Measurements from ENCODE around the gene KIF21A. TPM values are rescaled to one million over a fixed set of nuclear protein-coding genes. Genes with fewer than 3 reads are reported as not detected.

KIF21A gene
- total and polyA plus RNA-seq, 8 donors = 6.3 to 17.3 (median 14.3) TPM

DNA sequence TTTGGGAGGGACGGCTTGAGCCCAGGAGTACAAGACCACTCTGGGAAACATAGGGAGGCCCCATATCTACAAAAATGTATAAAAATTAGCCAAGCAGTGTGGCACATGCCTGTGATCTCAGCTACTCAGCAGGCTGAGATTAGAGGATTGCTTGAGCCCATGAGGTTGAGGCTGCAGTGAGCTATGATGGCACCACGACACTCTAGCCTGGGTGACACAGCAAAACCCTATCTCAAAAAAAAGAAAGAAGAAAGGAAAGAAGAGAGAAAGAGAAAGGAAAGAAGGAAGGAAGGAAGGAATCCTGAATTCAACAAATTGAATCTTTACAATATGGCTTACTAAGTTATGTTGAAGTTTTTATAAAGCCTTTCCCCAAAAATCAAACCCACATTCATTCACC is 2.1 kb downstream of the KIF21A start:
- TF ChIP-seq, protein P1, sequence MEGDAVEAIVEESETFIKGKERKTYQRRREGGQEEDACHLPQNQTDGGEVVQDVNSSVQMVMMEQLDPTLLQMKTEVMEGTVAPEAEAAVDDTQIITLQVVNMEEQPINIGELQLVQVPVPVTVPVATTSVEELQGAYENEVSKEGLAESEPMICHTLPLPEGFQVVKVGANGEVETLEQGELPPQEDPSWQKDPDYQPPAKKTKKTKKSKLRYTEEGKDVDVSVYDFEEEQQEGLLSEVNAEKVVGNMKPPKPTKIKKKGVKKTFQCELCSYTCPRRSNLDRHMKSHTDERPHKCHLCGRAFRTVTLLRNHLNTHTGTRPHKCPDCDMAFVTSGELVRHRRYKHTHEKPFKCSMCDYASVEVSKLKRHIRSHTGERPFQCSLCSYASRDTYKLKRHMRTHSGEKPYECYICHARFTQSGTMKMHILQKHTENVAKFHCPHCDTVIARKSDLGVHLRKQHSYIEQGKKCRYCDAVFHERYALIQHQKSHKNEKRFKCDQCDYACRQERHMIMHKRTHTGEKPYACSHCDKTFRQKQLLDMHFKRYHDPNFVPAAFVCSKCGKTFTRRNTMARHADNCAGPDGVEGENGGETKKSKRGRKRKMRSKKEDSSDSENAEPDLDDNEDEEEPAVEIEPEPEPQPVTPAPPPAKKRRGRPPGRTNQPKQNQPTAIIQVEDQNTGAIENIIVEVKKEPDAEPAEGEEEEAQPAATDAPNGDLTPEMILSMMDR (IDR thresholded peaks at IDR 0.05) = no peak

DNA sequence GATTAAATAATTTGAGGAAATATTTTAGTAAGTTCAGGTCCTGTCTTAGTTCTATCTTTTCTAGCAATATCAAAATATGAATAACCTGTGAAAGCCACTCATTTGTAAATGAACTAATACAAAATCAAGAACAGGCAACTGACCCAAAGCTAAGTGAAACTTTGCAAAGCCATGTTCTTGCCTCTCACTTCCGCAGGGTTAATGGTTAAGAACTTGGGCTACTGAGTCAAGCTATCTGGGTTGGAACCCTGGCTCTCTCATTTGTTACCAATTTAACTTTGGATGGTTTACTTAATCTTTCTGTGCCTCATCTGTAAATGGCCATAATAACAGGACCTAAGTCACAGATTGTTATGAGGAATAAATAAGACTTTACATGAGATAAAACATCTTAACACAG is 2.8 kb downstream of the KIF21A start:
- FAIRE-seq (no peak), DNase-seq (no peak), ATAC-seq (no peak)
- H3K27ac ChIP-seq = no peak overlapping the region
- 92 to 100% methylated on average over 1 of the region's 1 CpG for WGBS, 2 donors
- intact Hi-C loops (cut with DNase I) = loop anchor here in 1 of 3 donors (10.0 kb wide), 1 partner anchor 565 kb away; no protein-coding TSS in a partner anchor
- TF ChIP-seq, protein P1 (IDR thresholded peaks at IDR 0.05) = no peak
- no peak overlapping the region for H3K4me3 ChIP-seq
- H3K4me1 ChIP-seq = peaks cover 0 to 23% (median 10%) of the 10 kb centered on the region in 3 donors
- H3K27me3 ChIP-seq = no peaks in the 10 kb centered on the region
- no peaks in the 10 kb centered on the region for H3K9me3 ChIP-seq
- no peaks in the 10 kb centered on the region for H3K36me3 ChIP-seq

More for the DNA sequence above, 2.1 kb downstream of the KIF21A start:
- Histone ChIP-seq H3K27me3 (no peaks in the 10 kb centered on the region), H3K4me3 (no peak overlapping the region), H3K4me1 (peaks cover 0 to 23% (median 10%) of the 10 kb centered on the region in 3 donors), H3K27ac (no peak overlapping the region), H3K36me3 (no peaks in the 10 kb centered on the region), H3K9me3 (no peaks in the 10 kb centered on the region)
- FAIRE-seq (no peak), ATAC-seq (no peak), DNase-seq (no peak)
- 61 to 83% methylated on average over 2 of the region's 2 CpGs for WGBS, 2 donors
- intact Hi-C loops (cut with DNase I) = loop anchor here in 1 of 3 donors (10.0 kb wide), 1 partner anchor 564 kb away; no protein-coding TSS in a partner anchor

DNA sequence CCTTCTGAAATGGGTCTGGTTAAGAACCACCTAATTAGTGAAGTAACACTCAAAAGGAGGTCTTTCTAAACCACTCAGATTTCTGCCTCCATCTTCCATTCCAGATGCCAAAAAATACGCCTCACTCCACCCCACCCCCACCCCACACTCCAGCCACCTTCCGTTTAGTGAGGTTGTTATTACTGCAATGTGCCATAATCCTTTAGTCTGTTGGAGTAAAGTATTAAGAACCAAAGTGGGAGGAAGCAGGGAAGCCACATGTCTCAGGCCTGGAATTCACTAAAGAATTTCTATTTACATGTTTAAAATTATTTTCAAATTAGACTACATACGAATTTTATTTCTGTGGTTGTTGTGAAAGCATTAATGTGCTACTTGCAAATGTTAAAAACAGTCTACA is 7.4 kb downstream of the KIF21A start:
- ATAC-seq = no peak
- Histone ChIP-seq H3K36me3 (no peaks in the 10 kb centered on the region), H3K9me3 (no peaks in the 10 kb centered on the region), H3K27me3 (no peaks in the 10 kb centered on the region), H3K4me1 (peaks cover 0 to 8% (median 0%) of the 10 kb centered on the region in 3 donors), H3K4me3 (no peak overlapping the region), H3K27ac (no peak overlapping the region)
- TF ChIP-seq, protein P1 (IDR thresholded peaks at IDR 0.05) = no peak
- FAIRE-seq = no peak
- WGBS, 2 donors = 73 to 85% methylated on average over 3 of the region's 3 CpGs
- DNase-seq = no peak
- intact Hi-C loops (cut with DNase I) = no loop called here

DNA sequence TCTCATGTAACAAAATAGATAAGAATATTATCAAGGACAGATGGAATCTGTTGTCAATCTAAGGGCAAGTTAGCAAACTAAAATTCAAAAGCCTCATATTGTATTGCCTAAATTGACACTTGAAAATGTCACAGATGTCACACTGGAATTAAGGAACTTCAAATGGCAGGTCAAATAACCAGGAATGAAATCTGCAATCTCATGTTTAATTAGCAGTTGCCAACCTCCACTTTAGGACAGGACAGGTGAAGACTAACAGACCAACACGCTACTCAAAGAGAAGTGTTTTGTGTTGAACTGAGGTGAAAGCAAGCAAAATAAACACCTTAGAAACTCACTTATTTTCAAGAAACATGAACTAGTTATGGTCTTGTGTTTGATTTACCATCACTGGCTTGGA is 11.1 kb downstream of the KIF21A start:
- Histone ChIP-seq H3K4me1 (no peaks in the 10 kb centered on the region), H3K27me3 (no peaks in the 10 kb centered on the region), H3K27ac (no peak overlapping the region), H3K36me3 (no peaks in the 10 kb centered on the region), H3K4me3 (no peak overlapping the region), H3K9me3 (no peaks in the 10 kb centered on the region)
- no peak for DNase-seq
- no peak for FAIRE-seq
- ATAC-seq = no peak
- intact Hi-C loops (cut with DNase I) = no loop called here
- 41 to 43% methylated on average over 1 of the region's 1 CpG for WGBS, 2 donors
- TF ChIP-seq, protein P1 (IDR thresholded peaks at IDR 0.05) = no peak

DNA sequence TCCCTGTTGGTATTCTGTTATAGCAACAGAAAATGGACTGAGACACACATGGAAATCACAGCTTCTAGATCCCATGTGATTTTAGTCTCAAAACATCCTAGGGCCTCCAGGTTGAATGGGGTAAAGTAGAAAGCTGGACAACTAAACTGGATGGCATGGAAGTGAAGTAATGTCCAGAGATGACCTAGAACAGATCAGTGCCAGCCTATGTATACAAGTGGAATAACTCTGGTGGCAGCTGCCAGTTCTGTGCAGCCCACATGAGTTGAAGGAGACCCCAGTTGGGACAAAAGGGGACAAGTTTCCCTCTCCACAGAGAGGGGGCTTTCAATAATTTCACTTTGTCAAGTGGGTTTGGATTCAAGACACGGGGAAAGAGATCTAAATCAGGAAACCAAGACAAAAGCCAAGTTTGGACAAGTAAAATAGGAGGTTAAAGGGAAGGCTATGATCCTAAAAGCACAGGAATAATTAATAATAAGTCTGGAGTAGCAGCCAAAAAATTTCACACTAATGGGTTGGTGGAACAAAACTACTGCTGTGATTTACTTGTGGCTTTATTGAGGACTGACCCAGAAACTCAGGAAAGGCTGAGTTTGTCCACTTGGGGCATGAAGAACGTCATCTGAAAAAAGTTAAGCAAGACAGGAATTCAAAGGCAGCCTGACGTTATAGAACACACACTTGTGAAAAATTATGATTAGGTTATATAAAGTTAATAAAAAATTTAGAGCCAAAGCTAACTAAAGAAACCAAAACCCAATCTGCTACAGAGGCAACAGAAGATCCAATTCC is 11.7 kb downstream of the KIF21A start:
- FAIRE-seq = no peak
- 54 to 59% methylated on average over 3 of the region's 3 CpGs for WGBS, 2 donors

More for the DNA sequence above, 11.7 kb downstream of the KIF21A start:
- H3K27me3 ChIP-seq = no peaks in the 10 kb centered on the region
- DNase-seq (no peak), ATAC-seq (no peak)
- no peaks in the 10 kb centered on the region for H3K4me1 ChIP-seq
- intact Hi-C loops (cut with DNase I) = no loop called here
- H3K9me3 ChIP-seq = no peaks in the 10 kb centered on the region
- TF ChIP-seq, protein P1 (IDR thresholded peaks at IDR 0.05) = no peak
- H3K36me3 ChIP-seq = no peaks in the 10 kb centered on the region
- no peak overlapping the region for H3K27ac ChIP-seq
- H3K4me3 ChIP-seq = no peak overlapping the region
